ENCODE measurements around the gene SLC38A3.
"Not testable (repeated sequence)": the region's sequence is repeated elsewhere in the genome, so short reads cannot be mapped to it uniquely, and the experiment has no call there.

SLC38A3 gene

DNA sequence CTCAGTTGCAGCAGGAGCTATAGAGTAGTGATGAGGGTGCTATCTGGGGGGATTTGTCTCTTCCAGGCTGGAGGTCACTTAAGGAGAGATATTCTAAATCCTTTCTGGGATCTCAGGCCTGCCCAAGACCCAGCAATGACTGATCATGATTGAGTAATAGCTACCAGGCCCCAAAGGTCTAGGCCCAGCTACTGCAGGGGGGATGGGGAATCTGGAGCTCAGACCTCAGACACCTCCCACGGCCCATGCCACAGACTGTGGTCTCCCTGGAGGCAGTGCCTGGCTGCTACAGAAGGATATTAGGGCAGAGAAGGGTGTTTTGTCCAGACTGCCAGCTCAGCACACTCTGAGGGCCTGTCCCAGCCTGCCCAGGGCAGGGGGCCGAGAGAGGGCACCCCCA lies 6.9 kb downstream of the SLC38A3 start:
- no peak for DNase-seq

DNA sequence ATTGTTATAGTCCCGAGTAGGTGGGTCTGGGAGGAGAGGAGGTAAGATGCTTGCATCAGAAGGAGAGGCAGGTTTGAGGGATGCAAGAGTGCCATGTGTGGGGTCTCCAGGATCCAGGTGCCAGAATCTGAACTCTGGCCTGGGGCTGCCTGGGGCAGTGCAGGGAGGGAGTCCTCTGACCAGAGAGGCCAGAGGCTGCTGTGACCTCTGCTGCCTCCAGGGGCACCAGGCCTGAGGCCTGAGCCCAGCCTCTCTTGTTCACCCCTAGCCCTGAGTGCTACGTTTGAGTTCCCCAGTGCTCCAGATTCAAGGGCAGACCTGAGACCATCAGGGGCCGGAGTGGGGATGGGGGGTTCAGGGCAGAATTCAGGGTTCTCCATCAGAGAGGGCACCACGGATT lies 7.4 kb downstream of the SLC38A3 start:
- no peak for DNase-seq

DNA sequence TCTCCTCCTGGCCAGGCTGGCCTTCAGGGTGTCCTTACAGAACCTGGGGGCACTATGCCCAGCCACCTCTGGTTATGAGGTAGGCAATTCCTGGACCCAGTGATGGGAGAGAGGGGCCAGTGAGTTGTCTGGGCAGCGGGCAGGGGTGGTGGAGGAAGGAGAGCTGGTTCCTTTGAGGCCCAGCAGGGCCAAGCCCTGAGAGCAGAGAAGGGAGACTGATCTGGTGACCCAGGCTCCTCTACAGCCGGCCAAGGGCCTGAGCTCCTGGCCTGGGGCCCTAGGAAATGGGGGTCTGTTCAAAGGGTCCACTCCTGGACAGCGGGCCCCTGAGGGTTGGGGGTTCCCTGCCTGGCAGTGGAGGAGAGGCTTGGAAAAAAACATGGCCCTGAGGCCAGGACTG lies 7.9 kb downstream of the SLC38A3 start:
- DNase-seq: no peak

DNA sequence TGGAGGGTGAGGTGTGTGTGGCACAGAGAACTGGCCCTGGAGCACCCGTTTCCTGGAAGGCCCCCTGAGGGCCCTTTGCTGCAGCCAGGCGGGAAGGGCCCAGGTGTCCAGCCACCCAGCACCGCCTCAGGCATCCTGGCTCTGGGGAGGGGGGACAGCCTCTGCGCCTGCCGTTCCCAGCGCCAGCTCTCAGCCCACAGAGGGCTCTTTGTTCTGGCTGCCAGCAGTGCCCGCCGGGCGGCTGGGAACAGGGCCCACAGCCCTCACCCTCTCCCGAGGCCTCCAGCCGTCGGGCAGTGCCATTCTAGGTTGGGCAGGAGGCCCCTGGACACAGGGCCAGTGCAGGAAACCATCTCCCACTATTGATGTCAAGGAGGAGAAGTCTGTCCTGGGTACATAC lies 8.3 kb downstream of the SLC38A3 start:
- DNase-seq: no peak

DNA sequence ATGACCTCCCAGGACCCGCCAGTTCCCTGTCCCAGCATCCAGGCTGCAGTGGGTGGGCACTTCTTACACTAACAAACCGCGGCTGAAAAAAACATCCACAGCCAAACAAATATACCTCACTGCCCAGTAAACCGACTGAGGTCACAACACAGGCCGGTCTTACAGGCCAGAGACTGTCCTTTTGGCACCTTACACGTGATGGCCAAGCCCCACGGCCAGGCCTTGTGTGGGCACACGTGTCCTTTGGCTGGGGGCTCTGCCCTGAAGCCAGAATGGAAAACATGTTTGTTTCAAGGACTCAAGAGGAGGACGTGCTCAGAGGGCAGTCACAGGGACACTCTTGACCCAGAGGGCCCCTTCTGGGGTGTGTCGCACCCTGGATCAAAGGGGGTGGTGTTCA lies 9.8 kb downstream of the SLC38A3 start:
- no peak for DNase-seq

DNA sequence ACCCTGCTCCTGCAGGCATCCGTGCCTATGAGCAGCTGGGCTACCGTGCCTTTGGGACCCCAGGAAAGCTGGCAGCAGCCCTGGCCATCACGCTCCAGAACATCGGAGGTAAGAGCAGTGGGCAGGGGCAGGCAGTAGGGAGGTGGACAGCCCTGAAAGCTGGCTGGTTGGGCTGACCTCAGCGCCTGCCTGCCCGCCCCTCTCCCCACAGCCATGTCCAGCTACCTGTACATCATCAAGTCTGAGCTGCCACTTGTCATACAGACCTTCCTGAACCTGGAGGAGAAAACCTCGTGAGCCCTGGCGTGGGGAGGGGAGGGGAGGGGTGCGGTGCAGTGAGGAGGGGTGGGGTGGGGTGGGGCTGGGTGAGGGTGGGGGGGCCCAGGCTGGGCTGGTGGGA lies 10.5 kb downstream of the SLC38A3 start:
- no peak for DNase-seq

DNA sequence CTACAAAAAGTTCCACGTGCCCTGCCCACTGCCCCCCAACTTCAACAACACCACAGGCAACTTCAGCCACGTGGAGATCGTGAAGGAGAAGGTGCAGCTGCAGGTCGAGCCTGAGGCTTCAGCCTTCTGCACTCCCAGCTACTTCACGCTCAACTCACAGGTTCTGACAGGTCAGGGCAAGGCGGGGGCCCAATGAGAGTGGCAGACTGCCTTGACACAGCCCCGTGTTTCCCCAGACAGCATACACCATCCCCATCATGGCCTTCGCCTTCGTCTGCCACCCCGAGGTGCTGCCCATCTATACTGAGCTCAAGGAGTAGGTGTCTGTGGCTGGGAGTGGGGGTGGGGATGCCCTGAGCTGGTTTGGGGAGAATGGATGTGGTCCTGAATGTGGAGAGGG lies 12.6 kb downstream of the SLC38A3 start:
- no peak for DNase-seq

DNA sequence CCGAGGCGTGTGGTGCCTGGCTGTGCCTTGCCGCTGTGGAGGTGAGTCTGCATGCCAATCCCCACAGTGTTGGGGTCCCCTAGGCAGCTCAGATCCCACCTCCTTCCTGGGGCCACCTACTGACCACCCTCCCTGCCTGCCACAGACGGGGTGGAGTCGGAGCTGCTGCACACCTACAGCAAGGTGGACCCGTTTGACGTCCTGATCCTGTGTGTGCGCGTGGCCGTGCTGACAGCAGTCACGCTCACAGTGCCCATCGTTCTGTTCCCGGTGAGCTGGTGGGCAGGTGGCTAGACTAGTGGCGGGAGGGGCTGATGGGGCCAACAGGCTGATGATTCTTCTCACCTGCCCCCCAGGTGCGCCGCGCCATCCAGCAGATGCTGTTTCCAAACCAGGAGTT lies 13.4 kb downstream of the SLC38A3 start:
- DNase-seq: no peak

DNA sequence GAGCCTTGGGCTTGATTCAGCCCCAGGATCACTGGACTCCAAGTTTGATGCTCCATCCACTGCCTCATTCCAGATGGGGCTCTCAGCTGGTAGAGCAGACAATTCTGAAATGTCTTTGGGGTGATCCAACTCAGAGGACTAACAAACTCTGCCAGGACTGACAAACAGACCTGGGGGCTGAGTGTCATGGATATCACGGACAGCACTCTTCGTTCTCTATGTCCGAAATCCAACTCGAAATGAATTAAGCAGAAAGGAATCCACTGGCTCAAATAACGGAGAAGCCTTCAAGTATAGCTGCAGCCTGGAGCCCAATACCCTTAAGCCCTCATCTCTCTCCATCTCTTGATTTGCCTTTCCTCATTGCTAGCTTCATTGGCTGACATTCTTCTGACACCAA lies 14.2 kb downstream of the SLC38A3 start:
- DNase-seq: no peak

DNA sequence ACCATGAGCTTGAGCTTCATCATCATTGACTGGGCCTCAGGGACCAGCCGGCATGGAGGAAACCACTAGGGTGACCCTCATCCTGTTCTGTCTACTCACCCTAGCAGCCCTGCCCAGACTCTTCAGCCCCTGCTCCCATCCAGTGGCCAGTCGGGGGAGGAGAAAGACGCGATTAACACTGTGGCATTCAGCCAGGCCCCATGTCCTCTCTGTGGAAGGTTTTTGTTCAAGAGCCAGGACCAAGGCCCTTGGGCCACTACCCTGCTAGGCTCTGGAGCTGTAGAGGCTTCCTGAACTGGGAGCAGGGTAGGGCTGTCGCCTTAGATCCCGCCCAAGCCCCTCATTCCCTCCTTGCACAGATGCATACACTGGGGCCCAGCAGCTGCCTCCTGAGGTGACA lies 15.0 kb downstream of the SLC38A3 start:
- no peak for DNase-seq

DNA sequence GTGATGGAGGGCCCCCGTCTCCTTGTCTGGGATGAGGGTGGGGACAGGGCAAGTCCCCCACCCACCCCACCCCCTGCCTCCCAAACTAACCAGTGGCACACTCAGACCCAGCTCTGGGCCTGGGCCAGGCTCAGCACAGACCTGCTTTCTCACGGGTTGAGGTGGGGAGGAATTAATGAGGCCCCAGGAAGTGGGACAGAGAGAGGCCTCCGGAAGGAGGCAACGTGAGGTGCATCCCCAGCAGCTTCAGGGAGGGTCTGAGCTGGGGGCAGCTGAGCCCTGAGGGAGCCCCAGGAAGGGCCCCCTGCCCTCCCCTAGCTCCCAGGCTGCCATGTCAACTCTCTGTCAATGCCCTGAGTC lies 16.0 kb downstream of the SLC38A3 start:
- DNase-seq: no peak

DNA sequence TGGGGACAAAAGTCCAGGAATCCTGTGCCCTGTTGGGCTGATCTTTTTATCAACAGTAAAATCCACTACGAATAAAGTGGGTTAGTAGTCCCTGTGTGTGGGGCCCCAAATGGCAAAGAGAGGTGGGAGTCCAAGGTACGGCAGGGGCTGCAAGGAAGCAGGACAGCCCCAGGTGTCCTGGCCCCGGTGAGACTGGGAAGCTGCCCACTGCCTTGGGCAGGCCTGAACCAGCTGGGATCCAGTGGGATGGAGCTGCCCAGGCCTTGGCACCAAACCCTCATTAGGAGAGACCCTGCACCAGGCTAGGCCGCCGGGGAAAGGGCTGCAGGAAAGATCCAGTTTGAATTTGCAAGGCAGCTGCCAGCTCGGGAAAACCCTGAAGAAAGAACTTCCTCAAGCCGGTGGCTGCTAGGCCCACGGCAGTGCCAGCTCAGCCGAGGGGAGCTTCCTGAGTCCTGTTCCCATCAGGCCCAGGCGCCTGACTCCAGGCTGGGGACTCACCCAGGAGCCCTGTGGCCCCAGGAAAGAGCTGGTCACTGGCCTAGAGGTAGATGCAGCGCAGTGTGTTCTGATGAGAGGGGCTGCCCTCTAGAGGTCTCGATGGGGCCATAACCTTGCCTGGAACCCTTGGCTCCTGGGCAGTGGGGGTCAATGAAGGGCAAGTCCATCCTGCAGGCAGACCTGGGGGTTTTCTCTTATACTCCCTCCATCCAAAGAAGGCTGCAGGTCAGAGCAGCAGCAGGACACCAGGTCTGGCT lies 16.5 kb downstream of the SLC38A3 start:
- no peak for DNase-seq

DNA sequence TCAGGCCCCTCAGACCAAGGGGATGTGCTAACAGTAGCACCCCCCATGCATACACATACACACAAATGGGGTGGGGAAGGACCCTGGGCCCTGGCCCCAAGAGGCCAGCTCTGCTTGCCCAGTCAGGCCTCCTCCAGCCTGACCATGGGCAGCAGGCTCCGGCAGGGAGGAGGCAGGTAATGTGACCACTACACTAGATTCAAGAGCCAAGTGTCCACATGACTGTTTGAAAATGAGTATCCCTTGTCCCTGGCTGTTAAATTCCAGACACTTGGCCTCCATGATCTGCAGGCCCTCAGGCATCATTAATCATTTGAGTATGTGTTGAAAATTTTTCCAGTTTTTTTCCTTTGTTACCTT lies 17.1 kb downstream of the SLC38A3 start:
- no peak for DNase-seq

DNA sequence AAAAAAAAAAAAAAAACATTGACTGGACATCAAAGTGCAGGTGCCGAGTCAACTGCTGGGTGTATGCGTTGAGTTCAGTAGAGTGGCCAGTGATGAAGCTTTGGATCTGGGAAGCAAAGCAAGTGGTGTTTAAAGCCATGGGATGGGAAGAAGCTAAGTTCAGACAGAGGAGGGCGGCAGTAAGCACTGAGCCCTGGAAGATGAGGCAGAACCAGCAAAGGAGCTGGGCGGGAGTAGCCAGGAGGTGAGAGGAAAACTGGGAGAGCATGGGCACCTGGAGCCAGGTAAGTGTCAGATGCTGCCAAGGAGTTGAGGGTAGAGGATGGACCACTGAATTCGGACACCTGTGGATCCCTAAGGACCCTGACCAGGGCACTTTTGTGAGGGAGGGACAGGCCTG lies 19.6 kb downstream of the SLC38A3 start:
- no peak for DNase-seq

DNA sequence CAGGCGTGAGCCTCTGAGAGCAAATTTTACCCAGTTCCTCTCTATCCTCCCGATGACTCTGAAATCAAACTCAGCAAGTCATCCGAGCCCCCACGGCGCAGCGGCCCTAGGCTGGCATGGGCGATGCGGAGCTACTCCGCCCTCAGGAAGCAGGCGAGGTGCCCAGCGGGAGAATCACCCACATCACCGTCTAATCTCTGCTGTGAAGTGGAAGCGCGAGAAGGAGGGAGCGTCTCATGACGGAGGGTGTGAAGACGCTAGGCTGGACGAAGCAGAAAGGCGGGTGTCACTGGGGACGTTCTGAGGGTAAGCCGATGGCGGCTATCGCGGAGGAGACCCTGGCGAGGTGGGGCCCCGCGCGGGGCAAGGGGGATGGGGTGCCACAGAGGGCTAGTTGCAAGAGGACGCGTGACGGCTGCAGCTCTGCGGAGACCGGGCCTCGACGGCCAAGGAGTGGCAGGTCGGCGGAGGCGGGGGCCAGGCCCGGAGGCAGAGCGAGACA lies 21.9 kb downstream of the SLC38A3 start:
- no peak for DNase-seq

DNA sequence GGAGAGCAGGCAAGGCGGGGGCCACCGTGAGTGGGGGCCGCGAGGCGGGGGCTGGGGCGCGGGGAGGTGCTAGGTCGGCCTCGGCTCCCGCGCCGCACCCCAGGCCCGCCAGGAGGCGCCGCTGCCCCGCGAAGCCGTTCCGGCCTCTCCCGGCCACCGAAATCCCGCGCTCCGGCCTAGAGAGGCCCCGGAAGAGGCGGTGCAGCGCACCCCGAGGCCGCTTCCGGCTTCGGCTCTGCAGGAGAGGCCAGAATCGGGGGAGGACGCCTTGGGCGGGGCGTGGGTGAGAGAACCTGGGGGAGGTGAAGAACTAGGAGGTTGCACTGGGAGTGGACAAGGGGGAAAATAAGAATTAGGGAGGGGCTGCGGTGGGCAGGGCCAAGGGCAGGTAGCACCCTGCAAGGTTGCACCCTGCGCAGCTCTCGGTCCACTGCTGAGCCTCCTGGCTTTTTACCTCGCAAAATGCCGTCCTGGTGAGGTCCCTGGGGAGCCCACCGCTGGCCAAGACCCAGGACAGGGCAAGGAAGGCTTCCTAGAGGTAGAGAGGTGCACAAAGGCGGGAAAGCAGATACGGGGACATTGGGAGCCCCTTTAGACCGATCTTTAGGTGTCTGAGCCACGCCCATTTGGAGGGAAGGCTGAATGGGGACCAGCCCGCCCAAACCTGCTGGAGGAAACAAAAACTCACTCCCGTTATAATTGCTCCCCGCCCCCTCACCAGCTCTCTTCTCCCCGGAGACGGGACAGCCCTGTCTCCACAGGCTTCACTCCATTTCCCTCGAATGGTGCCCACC lies 22.5 kb downstream of the SLC38A3 start:
- DNase-seq: peak; percentile 89

DNA sequence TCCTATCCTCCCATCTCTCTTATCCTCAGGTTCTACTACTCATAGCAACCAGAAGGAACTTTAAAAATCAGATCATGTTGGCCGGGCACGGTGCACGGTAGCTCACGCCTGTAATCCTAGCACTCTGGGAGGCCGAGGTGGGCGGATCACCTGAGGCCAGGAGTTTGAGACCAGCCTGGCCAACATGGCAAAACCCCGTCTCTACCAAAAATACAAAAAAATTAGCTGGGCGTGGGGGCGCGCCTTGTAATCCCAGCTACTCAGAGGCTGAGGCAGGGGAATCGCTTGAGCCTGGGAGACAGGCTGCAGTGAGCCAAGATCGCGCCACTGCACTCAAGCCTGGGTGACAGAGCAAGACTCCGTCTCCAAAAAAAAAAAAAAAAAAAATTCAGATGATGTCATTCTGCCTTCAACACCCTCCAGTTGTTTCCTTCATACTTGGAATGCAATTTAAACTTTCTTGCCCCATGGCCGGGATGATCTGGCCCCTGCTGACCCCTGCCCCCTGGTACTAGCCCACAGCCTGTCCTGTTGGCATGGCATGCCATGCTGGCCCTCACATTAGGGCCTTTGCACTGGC lies 23.2 kb downstream of the SLC38A3 start:
- not testable (repeated sequence) for DNase-seq

DNA sequence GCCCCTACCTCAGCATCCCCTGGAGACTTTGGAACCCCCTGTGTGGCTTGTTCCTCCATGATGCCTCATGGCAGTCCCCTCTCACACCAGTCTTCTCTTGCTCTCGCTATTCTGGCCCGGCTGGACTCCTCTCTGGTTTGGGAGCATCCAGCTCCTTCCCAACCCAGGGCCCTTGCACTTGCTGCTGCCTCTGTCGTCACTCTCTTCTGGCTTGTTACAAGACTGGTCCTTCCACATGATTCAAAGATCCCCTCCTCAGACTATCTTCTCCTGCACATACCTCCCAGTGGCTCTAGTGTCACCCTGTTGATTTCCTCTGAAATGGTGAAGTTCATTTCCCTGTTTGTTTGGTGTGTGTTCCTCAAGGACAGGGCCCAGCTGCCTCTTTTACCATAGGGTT lies 24.4 kb downstream of the SLC38A3 start:
- DNase-seq: no peak

DNA sequence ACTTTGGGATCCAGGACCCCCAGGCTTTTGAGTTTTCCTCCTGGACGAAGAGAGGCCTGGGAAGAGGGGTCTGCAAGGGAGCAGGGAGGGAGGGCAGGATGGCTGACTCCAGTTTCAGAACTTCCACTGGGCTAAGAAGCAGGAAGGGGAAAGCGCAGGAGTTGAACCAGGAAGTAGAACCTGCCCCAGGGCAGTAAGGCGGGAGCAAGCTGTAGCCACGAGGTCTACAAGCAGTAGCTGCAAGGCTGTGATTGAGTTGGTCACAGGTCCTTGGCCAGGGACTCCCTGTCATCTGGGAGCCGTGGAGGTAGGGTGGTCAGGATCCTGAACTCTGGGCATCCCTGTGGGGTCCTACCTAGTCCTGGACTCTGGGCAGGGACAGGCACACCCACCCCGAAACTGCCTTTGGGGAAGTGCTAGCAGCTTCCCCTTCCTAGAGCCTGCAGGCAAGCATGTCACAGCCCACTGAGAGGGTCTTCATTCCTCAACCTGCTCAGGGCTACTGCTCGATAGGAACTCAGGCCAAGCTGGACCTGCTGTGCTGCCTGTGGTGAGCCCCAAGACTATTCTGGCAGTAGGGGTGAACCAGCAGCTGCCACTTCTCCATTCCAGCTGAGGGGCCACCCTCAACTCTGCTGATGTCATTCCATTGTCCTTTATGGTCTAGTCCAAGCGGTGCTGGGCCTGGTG lies 25.2 kb downstream of the SLC38A3 start:
- DNase-seq: no peak

DNA sequence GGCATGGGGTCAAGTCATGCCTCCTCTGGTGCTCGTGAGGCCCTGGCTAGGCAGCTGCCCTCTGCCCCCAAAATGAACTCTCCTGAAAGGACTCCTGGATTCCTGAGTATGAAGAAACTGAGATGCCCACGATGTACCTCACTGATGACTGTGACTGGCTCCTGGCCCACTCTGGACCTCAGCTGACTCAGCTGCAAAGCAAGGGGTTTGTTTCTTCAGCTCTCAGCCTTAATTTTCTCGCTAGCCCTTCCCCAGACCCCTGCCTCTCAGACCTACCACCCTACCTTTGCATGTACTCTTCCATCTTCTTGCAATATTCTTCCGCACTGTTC lies 25.7 kb downstream of the SLC38A3 start:
- DNase-seq: no peak

DNA sequence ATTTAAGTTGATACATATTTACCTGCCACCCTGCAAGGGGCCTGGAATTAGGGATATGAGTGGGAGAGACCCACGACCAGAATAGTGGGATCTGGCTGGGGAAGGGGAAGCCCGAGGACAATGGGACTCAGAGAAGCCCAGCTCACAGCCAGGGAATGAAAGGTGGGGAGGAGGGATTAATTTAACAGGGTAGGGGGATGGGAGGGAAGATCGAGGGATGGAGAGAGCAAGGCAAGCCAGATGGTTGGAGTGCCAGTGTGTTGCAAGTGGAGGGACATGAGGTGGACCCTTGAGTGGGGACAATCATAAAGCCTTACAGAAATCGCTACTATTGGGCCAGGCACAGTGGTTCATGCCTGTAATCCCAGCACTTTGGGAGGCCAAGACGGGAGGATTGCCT lies 26.5 kb downstream of the SLC38A3 start:
- DNase-seq: no peak

DNA sequence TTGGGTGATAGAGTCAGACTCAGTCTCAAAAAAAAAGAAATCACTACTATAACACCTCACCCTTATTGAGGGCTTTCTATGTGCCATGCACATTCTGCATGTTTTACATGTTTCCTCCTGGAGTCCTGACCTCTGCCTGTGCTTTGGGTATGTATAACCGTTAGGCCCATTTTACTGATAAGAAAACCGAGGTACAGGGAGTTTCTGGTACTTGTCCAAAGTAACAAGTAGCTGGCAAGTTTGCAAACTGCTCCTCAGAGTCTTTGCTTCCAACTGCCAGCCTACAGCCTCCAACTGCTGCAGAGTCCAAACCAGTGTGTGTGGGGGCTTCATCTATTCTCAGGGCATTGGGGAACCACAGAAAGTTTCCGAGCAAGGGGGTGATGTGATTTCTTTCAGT lies 27.2 kb downstream of the SLC38A3 start:
- no peak for DNase-seq

DNA sequence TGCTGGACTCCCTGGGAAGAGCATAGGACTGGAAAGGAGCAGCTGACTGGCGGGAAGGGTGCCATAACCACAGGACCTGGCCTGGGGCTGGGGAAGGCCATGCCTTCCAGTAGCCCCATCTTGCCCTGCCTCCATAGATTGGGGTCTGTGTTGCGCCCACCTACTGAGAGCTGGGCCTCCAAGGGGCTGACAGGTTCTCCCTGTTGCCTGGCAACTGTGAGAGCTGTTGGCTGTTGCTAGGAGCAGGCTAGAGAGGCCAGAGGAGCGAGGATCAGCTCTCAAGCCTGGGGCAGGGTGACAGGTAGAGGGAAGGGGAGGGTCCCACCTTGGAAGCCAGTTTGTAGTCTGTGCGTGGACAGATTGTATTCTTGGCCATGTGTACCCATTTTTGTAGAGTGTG lies 28.1 kb downstream of the SLC38A3 start:
- no peak for DNase-seq

All from GDM1 (cell line).